ENCODE data around the gene MYL6. TPM values are rescaled to one million over a fixed set of nuclear protein-coding genes. Genes with fewer than 3 reads are reported as not detected.
"Not testable (repeated sequence)": the region's sequence is repeated elsewhere in the genome, so short reads cannot be mapped to it uniquely, and the experiment has no call there.

MYL6 gene
- total RNA-seq, 4 donors from 2014 or later, result 1,233 to 3,440 (median 2,458) TPM

- in situ Hi-C loops (cut with MboI; ENCODE audit: low pct_ligation_motif_present in 1 of 4, low pct_unique_long_range_greater_than_20kb in 1 of 4, low sequenced_read_pairs in 3 of 4), result no loop called here
These were observed 3.9 kb upstream of the MYL6 start for GRCh38 chr12:56154246-56154771.

GRCh38 chr12:56154818-56155217 is 3.3 kb upstream of the MYL6 start:
- Histone ChIP-seq H3K4me1 (peaks cover 18 to 45% (median 34%) of the 10 kb centered on the region in 4 donors), H3K27me3 (no peaks in the 10 kb centered on the region), H3K36me3 (peaks cover 0 to 4% (median 2%) of the 10 kb centered on the region in 4 donors), H3K4me3 (no peak overlapping the region), H3K27ac (no peak overlapping the region), H3K9me3 (no peaks in the 10 kb centered on the region)
- TF ChIP-seq POLR2AphosphoS5 (IDR thresholded peaks at IDR 0.05) (no peak), EP300 (IDR thresholded peaks at IDR 0.05; ENCODE audit: low read depth) (no peak), CTCF (IDR thresholded peaks at IDR 0.05) (no peak), POLR2A (IDR thresholded peaks at IDR 0.05) (no peak)
- no peak for DNase-seq
- in situ Hi-C loops (cut with MboI; ENCODE audit: low pct_ligation_motif_present in 1 of 4, low pct_unique_long_range_greater_than_20kb in 1 of 4, low sequenced_read_pairs in 3 of 4) (no loop called here), intact Hi-C loops (cut with DNase I; ENCODE audit: low total_unique reads) (no loop called here)
- WGBS, 2 donors (ENCODE audit: low coverage in 1 of 2), result 93% methylated on average over 5 of the region's 5 CpGs; no CpG with 5 or more reads in 1 of the 2 donors

More at GRCh38 chr12:56154246-56154771, 3.9 kb upstream of the MYL6 start:
- no peaks in the 10 kb centered on the region for H3K36me3 ChIP-seq
- H3K9me3 ChIP-seq, result no peaks in the 10 kb centered on the region
- TF ChIP-seq POLR2AphosphoS5 (IDR thresholded peaks at IDR 0.05) (no peak), CTCF (IDR thresholded peaks at IDR 0.05) (no peak), EP300 (IDR thresholded peaks at IDR 0.05; ENCODE audit: low read depth) (no peak), POLR2A (IDR thresholded peaks at IDR 0.05) (no peak)
- H3K4me3 ChIP-seq, result no peak overlapping the region
- 100% methylated on average over 1 of the region's 1 CpG; no CpG with 5 or more reads in 1 of the 2 donors for WGBS, 2 donors (ENCODE audit: low coverage in 1 of 2)
- H3K27me3 ChIP-seq, result no peaks in the 10 kb centered on the region
- no peak for DNase-seq
- no peak overlapping the region for H3K27ac ChIP-seq
- H3K4me1 ChIP-seq, result peaks cover 18 to 40% (median 30%) of the 10 kb centered on the region in 4 donors
- intact Hi-C loops (cut with DNase I; ENCODE audit: low total_unique reads), result no loop called here

- Histone ChIP-seq H3K36me3 (peaks cover 0 to 9% (median 6%) of the 10 kb centered on the region in 4 donors), H3K9me3 (no peaks in the 10 kb centered on the region), H3K27me3 (no peaks in the 10 kb centered on the region), H3K27ac (no peak overlapping the region), H3K4me3 (no peak overlapping the region), H3K4me1 (peaks cover 18 to 51% (median 39%) of the 10 kb centered on the region in 4 donors)
- TF ChIP-seq EP300 (IDR thresholded peaks at IDR 0.05; ENCODE audit: low read depth), result no peak
- no peak for TF ChIP-seq POLR2A (IDR thresholded peaks at IDR 0.05)
- no peak for TF ChIP-seq CTCF (IDR thresholded peaks at IDR 0.05)
- TF ChIP-seq POLR2AphosphoS5 (IDR thresholded peaks at IDR 0.05), result no peak
- 86 to 93% methylated on average over 4 to 11 of the region's 11 CpGs for WGBS, 2 donors (ENCODE audit: low coverage in 1 of 2)
- no peak for DNase-seq
- in situ Hi-C loops (cut with MboI; ENCODE audit: low pct_ligation_motif_present in 1 of 4, low pct_unique_long_range_greater_than_20kb in 1 of 4, low sequenced_read_pairs in 3 of 4) (no loop called here), intact Hi-C loops (cut with DNase I; ENCODE audit: low total_unique reads) (no loop called here)
These were observed 2.8 kb upstream of the MYL6 start for GRCh38 chr12:56155256-56155845.

GRCh38 chr12:56156464-56157200 is 1.5 kb upstream of the MYL6 start:
- Histone ChIP-seq H3K4me1 (peaks cover 17 to 51% (median 43%) of the 10 kb centered on the region in 4 donors), H3K36me3 (peaks cover 0 to 20% (median 9%) of the 10 kb centered on the region in 4 donors), H3K27ac (peak overlapping the region; percentile 94 to 100 (median 98)), H3K4me3 (peak overlapping the region in 3 of 4 donors; percentile 77 to 94 (median 82))
- intact Hi-C loops (cut with DNase I; ENCODE audit: low total_unique reads); in situ Hi-C loops (cut with MboI; ENCODE audit: low pct_ligation_motif_present in 1 of 4, low pct_unique_long_range_greater_than_20kb in 1 of 4, low sequenced_read_pairs in 3 of 4); H3K9me3 ChIP-seq; H3K27me3 ChIP-seq; DNase-seq: not testable (repeated sequence)
- 88 to 96% methylated on average over 5 to 21 of the region's 21 CpGs for WGBS, 2 donors (ENCODE audit: low coverage in 1 of 2)
